Calu3 (cell line): Measurements from ENCODE around the gene KCNT2. TPM values are rescaled to one million over a fixed set of nuclear protein-coding genes. Genes with fewer than 3 reads are reported as not detected.

Experiments
- BruUV-seq: library from RNA; stranded (reverse); fragments of 400-500 nt; replicated peaks from 2 replicates; lab custom pipeline; 2021; lab: Mats Ljungman, UMichigan
- CTCF ChIA-PET: fragments of 300-600 bp; sonication (Branson Sonifier 250); formaldehyde crosslinking; loops from one replicate; lab custom pipeline; 2022; ENCODE audit warnings: antibody characterized with exemption; lab: Charles Lee
- DNase-seq: peaks from one replicate; pipeline ENCODE4 v3.0.0; 2022
- H3K27ac Mint-ChIP-seq: one replicate; pipeline ENCODE4 v1.8.0; 2022; ENCODE audit warnings: mixed read lengths; ENCODE audit not compliant: unreplicated experiment
- H3K27me3 Mint-ChIP-seq: one replicate; pipeline ENCODE4 v1.8.0; 2022; ENCODE audit warnings: mixed read lengths; ENCODE audit not compliant: unreplicated experiment
- H3K36me3 Mint-ChIP-seq: one replicate; pipeline ENCODE4 v1.8.0; 2022; ENCODE audit warnings: mild to moderate bottlenecking, moderate library complexity, mixed read lengths; ENCODE audit not compliant: insufficient read depth, unreplicated experiment
- H3K4me1 Mint-ChIP-seq: one replicate; pipeline ENCODE4 v1.8.0; 2022; ENCODE audit warnings: mild to moderate bottlenecking, low read depth, mixed read lengths; ENCODE audit not compliant: unreplicated experiment
- H3K4me3 Mint-ChIP-seq: one replicate; pipeline ENCODE4 v1.8.0; 2022; ENCODE audit warnings: mild to moderate bottlenecking, low read depth, moderate library complexity, mixed read lengths; ENCODE audit not compliant: unreplicated experiment
- H3K9me3 Mint-ChIP-seq: one replicate; pipeline ENCODE4 v1.8.0; 2022; ENCODE audit warnings: low read depth, mixed read lengths; ENCODE audit not compliant: unreplicated experiment
- CTCF ChIP-seq: fragments of 200-600 bp; IDR thresholded peaks from one replicate; pipeline ENCODE4 v1.8.0; 2022; ENCODE audit warnings: antibody characterized with exemption; ENCODE audit not compliant: unreplicated experiment
- intact Hi-C: fragments of 100-400 bp; cut with micrococcal nuclease; formaldehyde crosslinking; loops from one replicate; pipeline ENCODE4 v1.10.0; 2022; ENCODE audit not compliant: unreplicated experiment
- total RNA-seq: library from RNA; stranded (reverse); gene quantifications from 2 replicates; pipeline ENCODE4 v1.2.3, GENCODE V29; 2022

KCNT2 gene
- total RNA-seq, 1 experiment from 2014 or later: 3.3 TPM

- intact Hi-C loops: no loop called here
- Mint-ChIP-seq H3K36me3 (no peaks in the 10 kb centered on the region), H3K27me3 (no peaks in the 10 kb centered on the region), H3K9me3 (no peaks in the 10 kb centered on the region), H3K4me1 (no peaks in the 10 kb centered on the region), H3K4me3 (no peak overlapping the region), H3K27ac (no peak overlapping the region)
- BruUV-seq: no TSS peak
- TF ChIP-seq CTCF: no peak
- no peak for DNase-seq
- CTCF ChIA-PET: no interaction called here
Measured at GRCh38 chr1:196312739-196313138, 295.5 kb downstream of the KCNT2 start.

- Mint-ChIP-seq H3K9me3 (no peaks in the 10 kb centered on the region), H3K4me3 (no peak overlapping the region), H3K4me1 (no peaks in the 10 kb centered on the region), H3K27ac (no peak overlapping the region), H3K27me3 (no peaks in the 10 kb centered on the region), H3K36me3 (no peaks in the 10 kb centered on the region)
- CTCF ChIA-PET: interaction anchor here (0.6 to 3.6 kb wide), 2 partner anchors 160 to 1224 kb away, joined by 3 to 25 read pairs; no protein-coding TSS in a partner anchor
- no peak for TF ChIP-seq CTCF
- no TSS peak for BruUV-seq
- DNase-seq: no peak
- intact Hi-C loops: loop anchor here (1.0 to 5.0 kb wide), 2 partner anchors 161 to 367 kb away; no protein-coding TSS in a partner anchor
Measured at GRCh38 chr1:196309386-196309785, 298.9 kb downstream of the KCNT2 start.

- Mint-ChIP-seq H3K4me3 (no peak overlapping the region), H3K9me3 (no peaks in the 10 kb centered on the region), H3K27me3 (no peaks in the 10 kb centered on the region), H3K4me1 (no peaks in the 10 kb centered on the region), H3K36me3 (no peaks in the 10 kb centered on the region), H3K27ac (no peak overlapping the region)
- no peak for TF ChIP-seq CTCF
- CTCF ChIA-PET: interaction anchor here (3.6 kb wide), 1 partner anchor 159 kb away, joined by 25 read pairs; no protein-coding TSS in a partner anchor
- no peak for DNase-seq
- intact Hi-C loops: loop anchor here (5.0 kb wide), 1 partner anchor 366 kb away; no protein-coding TSS in a partner anchor
- BruUV-seq: no TSS peak
Measured at GRCh38 chr1:196308176-196308575, 300.1 kb downstream of the KCNT2 start.

GRCh38 chr1:196306421-196306820 lies 301.8 kb downstream of the KCNT2 start:
- intact Hi-C loops: loop anchor here (5.0 kb wide), 1 partner anchor 364 kb away; no protein-coding TSS in a partner anchor
- TF ChIP-seq CTCF: no peak
- H3K9me3 Mint-ChIP-seq: no peaks in the 10 kb centered on the region
- CTCF ChIA-PET: no interaction called here
- no peaks in the 10 kb centered on the region for H3K27me3 Mint-ChIP-seq
- H3K36me3 Mint-ChIP-seq: no peaks in the 10 kb centered on the region
- no peak overlapping the region for H3K27ac Mint-ChIP-seq
- DNase-seq: no peak
- no peaks in the 10 kb centered on the region for H3K4me1 Mint-ChIP-seq
- H3K4me3 Mint-ChIP-seq: no peak overlapping the region
- BruUV-seq: no TSS peak
